Keratinocyte (primary cell): ENCODE data around the gene TBC1D19. TPM values are rescaled to one million over a fixed set of nuclear protein-coding genes. Genes with fewer than 3 reads are reported as not detected.

Source experiments
- DNase-seq: peaks from one replicate; pipeline ENCODE4 v3.0.0-alpha.2; 2011; ENCODE audit warnings: low read depth, missing footprints, low spot score
- FAIRE-seq: peaks from 2 replicates; lab custom pipeline; 2011; peaks lifted over from hg19 to GRCh38; lab: Jason Lieb, UNC
- H2AFZ ChIP-seq: 2 replicates; pipeline ENCODE4 v1.6.0; 2012; ENCODE audit warnings: low read length, control low read depth, inconsistent platforms; ENCODE audit not compliant: control insufficient read depth
- H3K27ac ChIP-seq: 2 replicates; pipeline ENCODE4 v1.5.1; 2011; ENCODE audit warnings: low read length; ENCODE audit not compliant: control insufficient read depth, insufficient read depth
- H3K27me3 ChIP-seq: 3 replicates; pipeline ENCODE4 v1.6.0; 2011; ENCODE audit warnings: low read length; ENCODE audit not compliant: control insufficient read depth, insufficient read depth; ENCODE audit errors: extremely low read depth
- H3K36me3 ChIP-seq, 2 experiments: 2 replicates in 1 of 2; 3 replicates in 1 of 2; pipeline ENCODE4 v1.5.1; 2011; ENCODE audit warnings: low read length in 2 of 2, mild to moderate bottlenecking in 1 of 2; ENCODE audit not compliant: control insufficient read depth in 2 of 2, insufficient read depth in 2 of 2; ENCODE audit errors: extremely low read depth in 1 of 2
- H3K4me1 ChIP-seq: 3 replicates; pipeline ENCODE4 v1.5.1; 2011; ENCODE audit warnings: low read length; ENCODE audit not compliant: control insufficient read depth, insufficient read depth; ENCODE audit errors: extremely low read depth
- H3K4me2 ChIP-seq: 3 replicates; pipeline ENCODE4 v1.6.0; 2011; ENCODE audit warnings: low read depth, low read length; ENCODE audit not compliant: control insufficient read depth, insufficient read depth; ENCODE audit errors: extremely low read depth
- H3K4me3 ChIP-seq, 3 experiments: fragments of 200-600 bp in 1 of 3; sonication (generic) in 1 of 3; 2 replicates in 2 of 3; 3 replicates in 1 of 3; pipeline ENCODE4 v1.5.1; 2011 to 2016; ENCODE audit warnings: low read length in 3 of 3, mild to moderate bottlenecking in 3 of 3, control low read depth in 2 of 3, inconsistent platforms in 1 of 3, low read depth in 1 of 3, mixed read lengths in 1 of 3, mixed run types in 1 of 3, moderate library complexity in 1 of 3; ENCODE audit not compliant: control insufficient read depth in 2 of 3, insufficient read depth in 2 of 3; ENCODE audit errors: extremely low read depth in 1 of 3
- H3K79me2 ChIP-seq: 2 replicates; pipeline ENCODE4 v1.6.0; 2012; ENCODE audit warnings: low read length; ENCODE audit not compliant: control insufficient read depth, insufficient read depth
- H3K9ac ChIP-seq: 3 replicates; pipeline ENCODE4 v1.6.0; 2011; ENCODE audit warnings: low read length; ENCODE audit not compliant: control insufficient read depth, insufficient read depth; ENCODE audit errors: extremely low read depth
- H3K9me1 ChIP-seq: 3 replicates; pipeline ENCODE4 v1.6.0; 2011; ENCODE audit warnings: low read length; ENCODE audit not compliant: control insufficient read depth, insufficient read depth; ENCODE audit errors: extremely low read depth
- H3K9me3 ChIP-seq: 2 replicates; pipeline ENCODE4 v1.5.1; 2012; ENCODE audit warnings: low read depth, low read length; ENCODE audit not compliant: control insufficient read depth
- H4K20me1 ChIP-seq: 3 replicates; pipeline ENCODE4 v1.6.0; 2011; ENCODE audit warnings: low read length; ENCODE audit not compliant: control insufficient read depth, insufficient read depth; ENCODE audit errors: extremely low read depth
- EZH2 ChIP-seq: IDR thresholded peaks from one replicate; pipeline ENCODE4 v1.6.1; 2012; ENCODE audit warnings: inconsistent platforms, mild to moderate bottlenecking, low read length, moderate library complexity
- dilution Hi-C: fragments of 300-500 bp; cut with MboI; formaldehyde crosslinking; loops from one replicate; pipeline ENCODE4 v1.7.0; 2020; ENCODE audit warnings: low sequenced_read_pairs; ENCODE audit not compliant: extremely low pct_ligation_motif_present
- polyA plus RNA-seq, 5 experiments: library from polyadenylated mRNA; depleted of rRNA in 3 of 5; stranded (reverse) in 3 of 5; stranded (forward) in 1 of 5; unstranded in 1 of 5; fragments of >200 nt; gene quantifications; 1 replicate in 1 of 5; 2 replicates in 3 of 5; 3 replicates in 1 of 5; pipeline versions ENCODE4 v1.2.1 to v1.2.3, GENCODE V29; 2011 to 2012; ENCODE audit warnings: missing spikeins in 2 of 5, low read depth in 1 of 5, low replicate concordance in 1 of 5
- small RNA-seq, 3 experiments: library from RNA; depleted of rRNA; stranded (forward); fragments of <200 nt; gene quantifications; one replicate each; pipeline ENCODE3, GENCODE V24; 2012; ENCODE audit warnings: low read depth in 3 of 3, low replicate concordance in 1 of 3; ENCODE audit not compliant: insufficient read length in 3 of 3
- TF ChIP-seq, protein P1 (sequence below), 3 experiments: IDR thresholded peaks in 1 of 3; conservative IDR thresholded peaks in 1 of 3; optimal IDR thresholded peaks in 1 of 3; 2 replicates in 2 of 3; 3 replicates in 1 of 3; pipeline versions ENCODE3 to v1.5.1; 2011; ENCODE audit warnings: low read length in 3 of 3, mild to moderate bottlenecking in 3 of 3, moderate library complexity in 2 of 3, control low read depth in 1 of 3, inconsistent platforms in 1 of 3; ENCODE audit not compliant: insufficient read depth in 2 of 3; ENCODE audit errors: extremely low read depth in 1 of 3

TBC1D19 gene
- polyA plus RNA-seq, 1 donor (not counting 4 experiments of a cell fraction or from before 2014, with no cell fraction given) = 11.3 TPM

DNA sequence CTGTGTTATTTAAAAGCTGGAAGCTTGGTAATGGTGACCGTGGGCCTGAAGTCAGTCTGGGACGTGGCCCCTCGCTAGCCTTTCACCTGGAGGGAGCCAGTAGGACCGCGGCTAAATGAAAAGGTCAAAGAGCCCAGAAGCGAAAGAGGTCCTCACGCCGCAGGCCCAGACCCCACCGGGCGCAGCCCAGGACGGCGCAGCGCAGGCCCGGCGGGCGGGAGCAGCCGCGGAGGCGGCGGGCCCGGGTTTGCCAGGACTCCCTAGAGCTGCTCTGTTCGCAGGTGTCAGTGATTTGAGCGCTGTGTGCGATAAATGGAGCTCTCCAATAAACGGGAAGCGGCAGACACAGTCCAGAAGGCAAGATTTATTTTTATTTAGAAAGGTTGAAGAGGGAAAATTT is 220.6 kb downstream of the TBC1D19 start:
- Histone ChIP-seq H3K9me1 (no peaks in the 10 kb centered on the region), H3K27me3 (no peaks in the 10 kb centered on the region), H3K4me1 (no peaks in the 10 kb centered on the region), H3K27ac (no peak overlapping the region), H3K79me2 (no peaks in the 10 kb centered on the region), H3K4me3 (no peak overlapping the region), H3K4me2 (no peak overlapping the region), H3K9ac (no peak overlapping the region), H2AFZ (no peak overlapping the region), H3K36me3 (no peaks in the 10 kb centered on the region), H4K20me1 (no peaks in the 10 kb centered on the region), H3K9me3 (no peaks in the 10 kb centered on the region)
- FAIRE-seq = no peak
- TF ChIP-seq, protein P1, sequence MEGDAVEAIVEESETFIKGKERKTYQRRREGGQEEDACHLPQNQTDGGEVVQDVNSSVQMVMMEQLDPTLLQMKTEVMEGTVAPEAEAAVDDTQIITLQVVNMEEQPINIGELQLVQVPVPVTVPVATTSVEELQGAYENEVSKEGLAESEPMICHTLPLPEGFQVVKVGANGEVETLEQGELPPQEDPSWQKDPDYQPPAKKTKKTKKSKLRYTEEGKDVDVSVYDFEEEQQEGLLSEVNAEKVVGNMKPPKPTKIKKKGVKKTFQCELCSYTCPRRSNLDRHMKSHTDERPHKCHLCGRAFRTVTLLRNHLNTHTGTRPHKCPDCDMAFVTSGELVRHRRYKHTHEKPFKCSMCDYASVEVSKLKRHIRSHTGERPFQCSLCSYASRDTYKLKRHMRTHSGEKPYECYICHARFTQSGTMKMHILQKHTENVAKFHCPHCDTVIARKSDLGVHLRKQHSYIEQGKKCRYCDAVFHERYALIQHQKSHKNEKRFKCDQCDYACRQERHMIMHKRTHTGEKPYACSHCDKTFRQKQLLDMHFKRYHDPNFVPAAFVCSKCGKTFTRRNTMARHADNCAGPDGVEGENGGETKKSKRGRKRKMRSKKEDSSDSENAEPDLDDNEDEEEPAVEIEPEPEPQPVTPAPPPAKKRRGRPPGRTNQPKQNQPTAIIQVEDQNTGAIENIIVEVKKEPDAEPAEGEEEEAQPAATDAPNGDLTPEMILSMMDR (optimal IDR thresholded peaks at IDR 0.05 in 1 of 3, IDR thresholded peaks at IDR 0.05 in 1 of 3, conservative IDR thresholded peaks at IDR 0.05 in 1 of 3; ENCODE audit: extremely low read depth in 1 of 3, insufficient read depth in 2 of 3, low read length in 3 of 3) = no peak
- TF ChIP-seq EZH2 = no peak
- dilution Hi-C loops = no loop called here
- no peak for DNase-seq

DNA sequence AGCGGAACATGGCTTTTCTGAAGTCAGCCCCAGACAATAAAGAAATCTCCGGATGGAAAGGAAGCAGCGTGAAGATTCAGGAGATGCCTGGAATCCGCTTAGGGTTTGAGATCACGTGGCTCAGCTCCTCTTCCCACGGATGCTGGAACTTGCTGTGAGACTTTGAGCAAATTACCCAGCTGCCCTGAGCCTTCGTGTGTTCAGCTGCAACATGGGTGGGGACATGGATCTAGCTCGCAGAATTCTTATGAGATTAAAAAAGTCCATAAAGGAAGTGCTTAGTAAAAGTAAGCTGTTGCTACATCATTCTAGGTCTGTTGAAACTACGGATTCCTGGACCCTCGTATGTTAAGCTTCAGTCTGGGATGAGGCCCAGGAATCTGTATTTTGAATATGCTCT is 221.0 kb downstream of the TBC1D19 start:
- DNase-seq (no peak), FAIRE-seq (no peak)
- no peaks in the 10 kb centered on the region for H3K36me3 ChIP-seq
- H3K9me1 ChIP-seq = no peaks in the 10 kb centered on the region
- H3K79me2 ChIP-seq = no peaks in the 10 kb centered on the region
- H3K27me3 ChIP-seq = no peaks in the 10 kb centered on the region
- H3K27ac ChIP-seq = no peak overlapping the region
- no peak overlapping the region for H3K4me3 ChIP-seq
- H3K4me1 ChIP-seq = no peaks in the 10 kb centered on the region
- dilution Hi-C loops = no loop called here
- no peak overlapping the region for H2AFZ ChIP-seq
- H3K9me3 ChIP-seq = no peaks in the 10 kb centered on the region
- no peaks in the 10 kb centered on the region for H4K20me1 ChIP-seq
- no peak overlapping the region for H3K4me2 ChIP-seq
- TF ChIP-seq, protein P1 (optimal IDR thresholded peaks at IDR 0.05 in 1 of 3, IDR thresholded peaks at IDR 0.05 in 1 of 3, conservative IDR thresholded peaks at IDR 0.05 in 1 of 3; ENCODE audit: extremely low read depth in 1 of 3, insufficient read depth in 2 of 3, low read length in 3 of 3) = no peak
- TF ChIP-seq EZH2 = no peak
- no peak overlapping the region for H3K9ac ChIP-seq

Small RNAs within 50 kb of the gene (small RNA-seq; reads per million reads assigned to genes)
- gene RF00284 = 0 to 0.07 (median 0) reads per million in 3 experiments

Other genes starting within 250 kb of the TBC1D19 start
- gene CCKAR, start 93.6 kb upstream of the TBC1D19 start, polyA plus RNA-seq = not detected in 3 replicates